ENCODE data around the gene ZNF200. TPM values are rescaled to one million over a fixed set of nuclear protein-coding genes. Genes with fewer than 3 reads are reported as not detected.
"Not testable (repeated sequence)": the region's sequence is repeated elsewhere in the genome, so short reads cannot be mapped to it uniquely, and the experiment has no call there.

ZNF200 gene
- polyA plus RNA-seq, 1 donor (not counting 4 experiments of a cell fraction or from before 2014, with no cell fraction given), result 4.3 TPM

- Histone ChIP-seq H3K79me2 (ENCODE audit: control insufficient read depth, insufficient read depth, low read length) (no peaks in the 10 kb centered on the region), H3K27me3 (ENCODE audit: control insufficient read depth, extremely low read depth, insufficient read depth, low read length) (no peaks in the 10 kb centered on the region), H3K4me2 (ENCODE audit: control insufficient read depth, extremely low read depth, insufficient read depth, low read depth, low read length) (no peak overlapping the region), H2AFZ (ENCODE audit: control insufficient read depth, low read length) (no peak overlapping the region), H3K4me1 (ENCODE audit: control insufficient read depth, extremely low read depth, insufficient read depth, low read length) (no peaks in the 10 kb centered on the region), H3K36me3 (ENCODE audit: control insufficient read depth in 2 of 2, extremely low read depth in 1 of 2, insufficient read depth in 2 of 2, low read length in 2 of 2) (no peaks in the 10 kb centered on the region), H3K9ac (ENCODE audit: control insufficient read depth, extremely low read depth, insufficient read depth, low read length) (no peak overlapping the region), H3K4me3 (ENCODE audit: control insufficient read depth in 2 of 3, extremely low read depth in 1 of 3, insufficient read depth in 2 of 3, low read depth in 1 of 3, low read length in 3 of 3) (no peak overlapping the region), H3K9me3 (ENCODE audit: control insufficient read depth, low read depth, low read length) (peaks cover 2% of the 10 kb centered on the region), H4K20me1 (ENCODE audit: control insufficient read depth, extremely low read depth, insufficient read depth, low read length) (no peaks in the 10 kb centered on the region), H3K27ac (ENCODE audit: control insufficient read depth, insufficient read depth, low read length) (no peak overlapping the region), H3K9me1 (ENCODE audit: control insufficient read depth, extremely low read depth, insufficient read depth, low read length) (no peaks in the 10 kb centered on the region)
- TF ChIP-seq EZH2 (IDR thresholded peaks at IDR 0.05; ENCODE audit: low read length) (no peak), CTCF (optimal IDR thresholded peaks at IDR 0.05 in 1 of 3, IDR thresholded peaks at IDR 0.05 in 1 of 3, conservative IDR thresholded peaks at IDR 0.05 in 1 of 3; ENCODE audit: extremely low read depth in 1 of 3, insufficient read depth in 2 of 3, low read length in 3 of 3) (no peak)
- dilution Hi-C loops (cut with MboI; ENCODE audit: extremely low pct_ligation_motif_present, low sequenced_read_pairs), result no loop called here
- FAIRE-seq (no peak), DNase-seq (ENCODE audit: low read depth, low spot score) (no peak)
Observed at GRCh38 chr16:3202903-3203539, 31.9 kb downstream of the ZNF200 start.

GRCh38 chr16:3198334-3199072, 36.5 kb downstream of the ZNF200 start:
- no peak for TF ChIP-seq EZH2 (IDR thresholded peaks at IDR 0.05; ENCODE audit: low read length)
- no peak for TF ChIP-seq CTCF (optimal IDR thresholded peaks at IDR 0.05 in 1 of 3, IDR thresholded peaks at IDR 0.05 in 1 of 3, conservative IDR thresholded peaks at IDR 0.05 in 1 of 3; ENCODE audit: extremely low read depth in 1 of 3, insufficient read depth in 2 of 3, low read length in 3 of 3)
- no peaks in the 10 kb centered on the region for H3K4me1 ChIP-seq (ENCODE audit: control insufficient read depth, extremely low read depth, insufficient read depth, low read length)
- no peak overlapping the region for H3K4me3 ChIP-seq (ENCODE audit: control insufficient read depth in 2 of 3, extremely low read depth in 1 of 3, insufficient read depth in 2 of 3, low read depth in 1 of 3, low read length in 3 of 3)
- H2AFZ ChIP-seq (ENCODE audit: control insufficient read depth, low read length), result no peak overlapping the region
- H3K27me3 ChIP-seq (ENCODE audit: control insufficient read depth, extremely low read depth, insufficient read depth, low read length), result no peaks in the 10 kb centered on the region
- DNase-seq (ENCODE audit: low read depth, low spot score) (no peak), FAIRE-seq (no peak)
- no peaks in the 10 kb centered on the region for H3K9me1 ChIP-seq (ENCODE audit: control insufficient read depth, extremely low read depth, insufficient read depth, low read length)
- H3K27ac ChIP-seq (ENCODE audit: control insufficient read depth, insufficient read depth, low read length), result no peak overlapping the region
- H4K20me1 ChIP-seq (ENCODE audit: control insufficient read depth, extremely low read depth, insufficient read depth, low read length), result no peaks in the 10 kb centered on the region
- H3K4me2 ChIP-seq (ENCODE audit: control insufficient read depth, extremely low read depth, insufficient read depth, low read depth, low read length), result no peak overlapping the region
- H3K79me2 ChIP-seq (ENCODE audit: control insufficient read depth, insufficient read depth, low read length), result no peaks in the 10 kb centered on the region
- no peaks in the 10 kb centered on the region for H3K9me3 ChIP-seq (ENCODE audit: control insufficient read depth, low read depth, low read length)
- no peaks in the 10 kb centered on the region for H3K36me3 ChIP-seq (ENCODE audit: control insufficient read depth in 2 of 2, extremely low read depth in 1 of 2, insufficient read depth in 2 of 2, low read length in 2 of 2)
- H3K9ac ChIP-seq (ENCODE audit: control insufficient read depth, extremely low read depth, insufficient read depth, low read length), result no peak overlapping the region
- dilution Hi-C loops (cut with MboI; ENCODE audit: extremely low pct_ligation_motif_present, low sequenced_read_pairs), result no loop called here

DNA sequence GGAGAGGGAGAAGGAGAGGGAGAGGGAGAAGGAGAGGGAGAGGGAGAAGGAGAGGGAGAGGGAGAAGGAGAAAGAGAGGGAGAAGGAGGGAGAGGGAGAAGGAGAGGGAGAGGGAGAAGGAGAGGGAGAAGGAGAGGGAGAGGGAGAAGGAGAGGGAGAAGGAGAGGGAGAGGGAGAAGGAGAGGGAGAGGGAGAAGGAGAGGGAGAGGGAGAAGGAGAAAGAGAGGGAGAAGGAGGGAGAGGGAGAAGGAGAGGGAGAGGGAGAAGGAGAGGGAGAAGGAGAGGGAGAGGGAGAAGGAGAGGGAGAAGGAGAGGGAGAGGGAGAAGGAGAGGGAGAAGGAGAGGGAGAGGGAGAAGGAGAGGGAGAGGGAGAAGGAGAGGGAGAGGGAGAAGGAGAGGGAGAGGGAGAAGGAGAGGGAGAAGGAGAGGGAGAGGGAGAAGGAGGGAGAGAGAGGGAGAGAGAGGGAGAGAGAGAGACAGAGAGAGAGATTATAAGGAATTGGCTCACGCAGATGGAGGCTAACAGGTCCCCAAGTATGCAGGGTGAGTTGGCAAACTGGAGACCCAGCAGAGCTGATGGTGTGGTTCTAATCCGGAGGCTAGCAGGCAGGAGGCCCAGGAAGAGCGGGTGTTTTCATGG, 37.1 kb downstream of the ZNF200 start:
- H3K4me1 ChIP-seq (ENCODE audit: control insufficient read depth, extremely low read depth, insufficient read depth, low read length); H2AFZ ChIP-seq (ENCODE audit: control insufficient read depth, low read length); dilution Hi-C loops (cut with MboI; ENCODE audit: extremely low pct_ligation_motif_present, low sequenced_read_pairs); DNase-seq (ENCODE audit: low read depth, low spot score); H3K4me2 ChIP-seq (ENCODE audit: control insufficient read depth, extremely low read depth, insufficient read depth, low read depth, low read length); H3K4me3 ChIP-seq (ENCODE audit: control insufficient read depth in 2 of 3, extremely low read depth in 1 of 3, insufficient read depth in 2 of 3, low read depth in 1 of 3, low read length in 3 of 3); H3K27me3 ChIP-seq (ENCODE audit: control insufficient read depth, extremely low read depth, insufficient read depth, low read length); H3K9me1 ChIP-seq (ENCODE audit: control insufficient read depth, extremely low read depth, insufficient read depth, low read length); H3K9me3 ChIP-seq (ENCODE audit: control insufficient read depth, low read depth, low read length); H3K9ac ChIP-seq (ENCODE audit: control insufficient read depth, extremely low read depth, insufficient read depth, low read length); H4K20me1 ChIP-seq (ENCODE audit: control insufficient read depth, extremely low read depth, insufficient read depth, low read length); H3K27ac ChIP-seq (ENCODE audit: control insufficient read depth, insufficient read depth, low read length); H3K36me3 ChIP-seq (ENCODE audit: control insufficient read depth in 2 of 2, extremely low read depth in 1 of 2, insufficient read depth in 2 of 2, low read length in 2 of 2); H3K79me2 ChIP-seq (ENCODE audit: control insufficient read depth, insufficient read depth, low read length); FAIRE-seq: not testable (repeated sequence)
